ENCODE measurements around the gene ERCC1. TPM values are rescaled to one million over a fixed set of nuclear protein-coding genes. Genes with fewer than 3 reads are reported as not detected.

Gene ERCC1
- total RNA-seq, 1 donor from 2014 or later: 71.8 TPM

- Mint-ChIP-seq H3K36me3 (peaks cover 3% of the 10 kb centered on the region), H3K4me1 (ENCODE audit: unreplicated experiment) (no peaks in the 10 kb centered on the region), H3K4me3 (no peak overlapping the region), H3K27me3 (no peaks in the 10 kb centered on the region), H3K9me3 (no peaks in the 10 kb centered on the region), H3K27ac (no peak overlapping the region)
- DNase-seq (ENCODE audit: extremely low spot score, unreplicated experiment): no peak
- no peak for TF ChIP-seq CTCF (conservative IDR thresholded peaks at IDR 0.05)
These were observed 61.4 kb downstream of the ERCC1 start for GRCh38 chr19:45362291-45362690.

GRCh38 chr19:45361608-45362007, 62.1 kb downstream of the ERCC1 start:
- H3K27ac Mint-ChIP-seq: no peak overlapping the region
- H3K27me3 Mint-ChIP-seq: no peaks in the 10 kb centered on the region
- no peaks in the 10 kb centered on the region for H3K4me1 Mint-ChIP-seq (ENCODE audit: unreplicated experiment)
- DNase-seq (ENCODE audit: extremely low spot score, unreplicated experiment): no peak
- peaks cover 3% of the 10 kb centered on the region for H3K36me3 Mint-ChIP-seq
- TF ChIP-seq CTCF (conservative IDR thresholded peaks at IDR 0.05): no peak
- no peak overlapping the region for H3K4me3 Mint-ChIP-seq
- H3K9me3 Mint-ChIP-seq: no peaks in the 10 kb centered on the region

GRCh38 chr19:45358213-45358792, 65.4 kb downstream of the ERCC1 start:
- H3K4me1 Mint-ChIP-seq (ENCODE audit: unreplicated experiment): no peaks in the 10 kb centered on the region
- H3K4me3 Mint-ChIP-seq: no peak overlapping the region
- peaks cover 7% of the 10 kb centered on the region for H3K36me3 Mint-ChIP-seq
- no peak for TF ChIP-seq CTCF (conservative IDR thresholded peaks at IDR 0.05)
- H3K27ac Mint-ChIP-seq: no peak overlapping the region
- DNase-seq (ENCODE audit: extremely low spot score, unreplicated experiment): no peak
- H3K9me3 Mint-ChIP-seq: no peaks in the 10 kb centered on the region
- no peaks in the 10 kb centered on the region for H3K27me3 Mint-ChIP-seq

- Mint-ChIP-seq H3K4me3 (no peak overlapping the region), H3K36me3 (peaks cover 8% of the 10 kb centered on the region), H3K4me1 (ENCODE audit: unreplicated experiment) (no peaks in the 10 kb centered on the region), H3K27me3 (no peaks in the 10 kb centered on the region), H3K9me3 (no peaks in the 10 kb centered on the region), H3K27ac (no peak overlapping the region)
- no peak for DNase-seq (ENCODE audit: extremely low spot score, unreplicated experiment)
- TF ChIP-seq CTCF (conservative IDR thresholded peaks at IDR 0.05): no peak
These were observed 66.3 kb downstream of the ERCC1 start for GRCh38 chr19:45357445-45357783.

Small RNAs within 50 kb of the gene (microRNA-seq; reads per million reads assigned to microRNA genes)
- gene MIR6088: not detected

Other genes with a start within 250 kb of the ERCC1 start
- 36.7 and 41.3 TPM in 2 replicates for gene TRAPPC6A, start 245.7 kb downstream of the ERCC1 start, total RNA-seq (ENCODE audit: low replicate concordance)
- gene BLOC1S3, start 245.1 kb downstream of the ERCC1 start, total RNA-seq (ENCODE audit: low replicate concordance): 9.2 and 10.2 TPM in 2 replicates
- gene EXOC3L2, start 178.5 kb downstream of the ERCC1 start, total RNA-seq (ENCODE audit: low replicate concordance): 0.60 TPM in 1 of 2 replicates, not detected in the other
- gene MARK4, start 172.6 kb downstream of the ERCC1 start, total RNA-seq (ENCODE audit: low replicate concordance): 38.8 and 47.3 TPM in 2 replicates
- gene CKM, start 101.0 kb downstream of the ERCC1 start, total RNA-seq (ENCODE audit: low replicate concordance): 0.24 and 1.4 TPM in 2 replicates
- 4.9 and 12.8 TPM in 2 replicates for gene KLC3, start 83.2 kb downstream of the ERCC1 start, total RNA-seq (ENCODE audit: low replicate concordance)
- gene ERCC2, start 53.3 kb downstream of the ERCC1 start, total RNA-seq (ENCODE audit: low replicate concordance): 26.9 and 55.8 TPM in 2 replicates
- gene PPP1R13L, start 18.8 kb downstream of the ERCC1 start, total RNA-seq (ENCODE audit: low replicate concordance): 38.6 and 110 TPM in 2 replicates
- gene POLR1G, start 17.3 kb downstream of the ERCC1 start, total RNA-seq (ENCODE audit: low replicate concordance): 7.2 and 9.5 TPM in 2 replicates
- gene FOSB, start 44.1 kb upstream of the ERCC1 start, total RNA-seq (ENCODE audit: low replicate concordance): 28.4 and 178 TPM in 2 replicates
- 11.9 and 13.0 TPM in 2 replicates for gene RTN2, start 73.1 kb upstream of the ERCC1 start, total RNA-seq (ENCODE audit: low replicate concordance)
- gene PPM1N, start 74.5 kb upstream of the ERCC1 start, total RNA-seq (ENCODE audit: low replicate concordance): 0.48 TPM in 1 of 2 replicates, not detected in the other
- 51.9 and 73.0 TPM in 2 replicates for gene VASP, start 83.6 kb upstream of the ERCC1 start, total RNA-seq (ENCODE audit: low replicate concordance)
- 10.1 and 16.2 TPM in 2 replicates for gene OPA3, start 160.9 kb upstream of the ERCC1 start, total RNA-seq (ENCODE audit: low replicate concordance)
- not detected in 2 replicates for gene GPR4, start 178.3 kb upstream of the ERCC1 start, total RNA-seq (ENCODE audit: low replicate concordance)
- 46.9 and 61.4 TPM in 2 replicates for gene EML2, start 215.5 kb upstream of the ERCC1 start, total RNA-seq (ENCODE audit: low replicate concordance)
- gene GIPR, start 244.3 kb upstream of the ERCC1 start, total RNA-seq (ENCODE audit: low replicate concordance): 8.0 and 9.1 TPM in 2 replicates